Liver (tissue), 3 donors: ENCODE results near the gene DHX30.

Source experiments
- ATF3 ChIP-seq: IDR thresholded peaks from 2 replicates; pipeline ENCODE4 v1.6.1; 2016; ENCODE audit warnings: antibody characterized with exemption
- EGR1 ChIP-seq, 2 donors: IDR thresholded peaks; 2 replicates each; pipeline ENCODE4 v1.6.1; 2016 to 2018; ENCODE audit warnings: antibody characterized with exemption in 2 of 2, low read depth in 2 of 2
- HNF4A ChIP-seq, 2 donors: conservative IDR thresholded peaks; 2 replicates each; pipeline ENCODE4 v1.6.1; 2016; ENCODE audit warnings: antibody characterized with exemption in 2 of 2, mild to moderate bottlenecking in 2 of 2
- JUND ChIP-seq, 2 donors: IDR thresholded peaks; 2 replicates each; pipeline ENCODE4 v1.6.1; 2016; ENCODE audit warnings: antibody characterized with exemption in 2 of 2
- RAD21 ChIP-seq, 2 donors: IDR thresholded peaks; 2 replicates each; pipeline ENCODE4 v1.6.1; 2016; ENCODE audit warnings: antibody characterized with exemption in 2 of 2, mild to moderate bottlenecking in 2 of 2
- REST ChIP-seq: IDR thresholded peaks from 2 replicates; pipeline ENCODE4 v1.6.1; 2016; ENCODE audit warnings: antibody characterized with exemption, mild to moderate bottlenecking
- RXRA ChIP-seq, 2 donors: IDR thresholded peaks; 2 replicates each; pipeline ENCODE4 v1.6.1; 2017 to 2018; ENCODE audit warnings: antibody characterized with exemption in 2 of 2, mild to moderate bottlenecking in 1 of 2
- SP1 ChIP-seq: IDR thresholded peaks from 2 replicates; pipeline ENCODE4 v1.6.1; 2018; ENCODE audit warnings: antibody characterized with exemption, mild to moderate bottlenecking
- TAF1 ChIP-seq: conservative IDR thresholded peaks from 2 replicates; pipeline ENCODE4 v1.6.1; 2016; ENCODE audit warnings: antibody characterized with exemption, mild to moderate bottlenecking
- YY1 ChIP-seq: IDR thresholded peaks from 2 replicates; pipeline ENCODE4 v1.6.1; 2016; ENCODE audit warnings: antibody characterized with exemption, mild to moderate bottlenecking
- ZBTB33 ChIP-seq: IDR thresholded peaks from 2 replicates; pipeline ENCODE4 v1.6.1; 2016; ENCODE audit warnings: antibody characterized with exemption
- TF ChIP-seq, protein P1 (sequence below): fragments of 150-350 bp; IDR thresholded peaks from 2 replicates; pipeline ENCODE4 v1.5.1; 2017; ENCODE audit warnings: improper control_type of control experiment, low read depth, low read length; ENCODE audit not compliant: missing input control
- TF ChIP-seq, protein P2 (sequence below): IDR thresholded peaks from 2 replicates; pipeline ENCODE4 v1.6.1; 2016; ENCODE audit warnings: antibody characterized with exemption
- donor health status: healthy.
- donor health status: healthy.

DNA sequence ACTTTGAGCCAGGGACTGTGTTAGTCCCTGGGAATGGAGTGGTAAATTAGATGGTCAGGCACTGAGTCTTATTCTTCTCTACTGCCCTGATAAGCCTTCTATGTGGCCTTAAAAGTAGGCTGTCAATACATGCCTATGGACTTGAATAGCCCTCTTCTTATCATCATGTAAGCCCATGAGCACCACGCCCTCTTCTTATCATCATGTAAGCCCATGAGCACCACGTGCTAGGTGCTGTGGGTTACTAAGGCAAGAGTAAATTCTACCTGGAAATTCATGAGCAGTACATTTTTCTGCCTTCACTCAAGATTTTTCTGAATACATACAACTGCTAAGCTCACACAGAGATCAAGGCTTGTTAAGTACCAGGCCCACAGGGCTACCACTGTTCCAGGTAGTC lies 68.5 kb downstream of the DHX30 start:
- TF ChIP-seq RXRA (IDR thresholded peaks at IDR 0.05) (no peak), JUND (IDR thresholded peaks at IDR 0.05) (no peak), TAF1 (no peak), RAD21 (IDR thresholded peaks at IDR 0.05) (no peak), REST (no peak), ATF3 (no peak), HNF4A (conservative IDR thresholded peaks at IDR 0.05) (no peak), ZBTB33 (no peak), SP1 (no peak), YY1 (no peak), EGR1 (IDR thresholded peaks at IDR 0.05; ENCODE audit: low read depth in 2 of 2) (no peak)
- TF ChIP-seq, protein P1, sequence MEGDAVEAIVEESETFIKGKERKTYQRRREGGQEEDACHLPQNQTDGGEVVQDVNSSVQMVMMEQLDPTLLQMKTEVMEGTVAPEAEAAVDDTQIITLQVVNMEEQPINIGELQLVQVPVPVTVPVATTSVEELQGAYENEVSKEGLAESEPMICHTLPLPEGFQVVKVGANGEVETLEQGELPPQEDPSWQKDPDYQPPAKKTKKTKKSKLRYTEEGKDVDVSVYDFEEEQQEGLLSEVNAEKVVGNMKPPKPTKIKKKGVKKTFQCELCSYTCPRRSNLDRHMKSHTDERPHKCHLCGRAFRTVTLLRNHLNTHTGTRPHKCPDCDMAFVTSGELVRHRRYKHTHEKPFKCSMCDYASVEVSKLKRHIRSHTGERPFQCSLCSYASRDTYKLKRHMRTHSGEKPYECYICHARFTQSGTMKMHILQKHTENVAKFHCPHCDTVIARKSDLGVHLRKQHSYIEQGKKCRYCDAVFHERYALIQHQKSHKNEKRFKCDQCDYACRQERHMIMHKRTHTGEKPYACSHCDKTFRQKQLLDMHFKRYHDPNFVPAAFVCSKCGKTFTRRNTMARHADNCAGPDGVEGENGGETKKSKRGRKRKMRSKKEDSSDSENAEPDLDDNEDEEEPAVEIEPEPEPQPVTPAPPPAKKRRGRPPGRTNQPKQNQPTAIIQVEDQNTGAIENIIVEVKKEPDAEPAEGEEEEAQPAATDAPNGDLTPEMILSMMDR = no peak
- TF ChIP-seq, protein P2, sequence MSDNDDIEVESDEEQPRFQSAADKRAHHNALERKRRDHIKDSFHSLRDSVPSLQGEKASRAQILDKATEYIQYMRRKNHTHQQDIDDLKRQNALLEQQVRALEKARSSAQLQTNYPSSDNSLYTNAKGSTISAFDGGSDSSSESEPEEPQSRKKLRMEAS = no peak
